Neural progenitor cell (in vitro differentiated cells): ENCODE measurements around the gene FAM204A.

Source experiments
- EZH2 ChIP-seq: fragments of 200-600 bp; sonication (generic); IDR thresholded peaks from 2 replicates; pipeline ENCODE4 v1.6.1; 2017; ENCODE audit warnings: antibody characterized with exemption, mild to moderate bottlenecking, moderate library complexity
- EZH2phosphoT487 ChIP-seq: fragments of 200-600 bp; sonication (generic); IDR thresholded peaks from 2 replicates; pipeline ENCODE4 v1.6.1; 2017; ENCODE audit warnings: antibody characterized with exemption
- TF ChIP-seq, protein P1 (sequence below): fragments of 200-600 bp; sonication (generic); IDR thresholded peaks from 2 replicates; pipeline ENCODE4 v1.5.1; 2017; ENCODE audit warnings: antibody characterized with exemption, mild to moderate bottlenecking

DNA sequence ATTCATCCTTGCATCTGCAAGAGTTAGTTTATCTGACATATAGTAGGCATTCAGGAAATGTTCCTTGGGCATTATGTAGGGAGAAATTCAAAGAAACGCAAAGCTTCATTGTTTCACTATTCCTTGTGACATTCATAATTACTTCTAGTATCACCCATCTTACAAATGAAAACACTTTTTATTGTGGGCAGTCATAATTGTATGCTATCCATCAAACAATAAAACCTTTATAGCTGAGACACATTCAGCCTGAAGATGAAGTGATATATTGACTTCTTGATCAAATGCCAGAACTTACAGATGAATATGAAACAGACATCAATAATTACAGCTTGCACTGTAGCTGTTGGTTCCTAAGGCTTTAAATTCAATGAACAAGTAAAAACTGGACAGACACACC lies 36.4 kb downstream of the FAM204A start:
- TF ChIP-seq, protein P1, sequence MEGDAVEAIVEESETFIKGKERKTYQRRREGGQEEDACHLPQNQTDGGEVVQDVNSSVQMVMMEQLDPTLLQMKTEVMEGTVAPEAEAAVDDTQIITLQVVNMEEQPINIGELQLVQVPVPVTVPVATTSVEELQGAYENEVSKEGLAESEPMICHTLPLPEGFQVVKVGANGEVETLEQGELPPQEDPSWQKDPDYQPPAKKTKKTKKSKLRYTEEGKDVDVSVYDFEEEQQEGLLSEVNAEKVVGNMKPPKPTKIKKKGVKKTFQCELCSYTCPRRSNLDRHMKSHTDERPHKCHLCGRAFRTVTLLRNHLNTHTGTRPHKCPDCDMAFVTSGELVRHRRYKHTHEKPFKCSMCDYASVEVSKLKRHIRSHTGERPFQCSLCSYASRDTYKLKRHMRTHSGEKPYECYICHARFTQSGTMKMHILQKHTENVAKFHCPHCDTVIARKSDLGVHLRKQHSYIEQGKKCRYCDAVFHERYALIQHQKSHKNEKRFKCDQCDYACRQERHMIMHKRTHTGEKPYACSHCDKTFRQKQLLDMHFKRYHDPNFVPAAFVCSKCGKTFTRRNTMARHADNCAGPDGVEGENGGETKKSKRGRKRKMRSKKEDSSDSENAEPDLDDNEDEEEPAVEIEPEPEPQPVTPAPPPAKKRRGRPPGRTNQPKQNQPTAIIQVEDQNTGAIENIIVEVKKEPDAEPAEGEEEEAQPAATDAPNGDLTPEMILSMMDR = no peak
- no peak for TF ChIP-seq EZH2
- TF ChIP-seq EZH2phosphoT487 = no peak
